ENCODE results near the gene TCF15. TPM values are rescaled to one million over a fixed set of nuclear protein-coding genes. Genes with fewer than 3 reads are reported as not detected.
A peak's percentile ranks its signal among the peaks of the same experiment; 100 is the strongest.

TCF15 gene
- total and polyA plus RNA-seq, 2 of the 13 experiments (the other 11 are each of a cell fraction or from before 2014, with no cell fraction given), result not detected

GRCh38 chr20:645318-646106, 35.4 kb upstream of the TCF15 start (continued):
- TF ChIP-seq ARID4A (CRISPR knock-in tag; IDR thresholded peaks at IDR 0.05; ENCODE audit: borderline replicate concordance), result peak; percentile 81; the same call in 1 of the 2 replicates
- 0 out of 2 replicates have a peak, but pooled peaks have one; percentile 45 for TF ChIP-seq MEF2D (CRISPR knock-in tag; IDR thresholded peaks at IDR 0.05)
- TF ChIP-seq NR0B2 (CRISPR knock-in tag; IDR thresholded peaks at IDR 0.05), result peak; percentile 94
- peak; percentile 85 for TF ChIP-seq ZNF264 (CRISPR knock-in tag; IDR thresholded peaks at IDR 0.05)
- TF ChIP-seq CHD2 (IDR thresholded peaks at IDR 0.05; ENCODE audit: low read depth, low read length), result peak; percentile 9; the same call in 1 of the 2 replicates
- peak; percentile 53; the same call in 1 of the 2 replicates for TF ChIP-seq ZNF230 (CRISPR knock-in tag; IDR thresholded peaks at IDR 0.05)
- TF ChIP-seq ZNF687 (CRISPR knock-in tag; IDR thresholded peaks at IDR 0.05), result peak; percentile 94
- peak; percentile 81 for TF ChIP-seq ZNF318 (CRISPR knock-in tag; IDR thresholded peaks at IDR 0.05)

Data from HepG2 (cell line).